NCI-H1417 treated with DMSO at 0.1 percent for 48 hours (cell line): ENCODE data around the gene ANLN.
A peak's percentile ranks its signal among the peaks of the same experiment; 100 is the strongest.

Source experiments
- DNase-seq: peaks from one replicate; lab custom pipeline; 2025; lab: John Stamatoyannopoulos, UW

The ANLN gene

GRCh38 chr7:36409180-36409579, 19.5 kb downstream of the ANLN start:
- no peak for DNase-seq

- DNase-seq, result no peak
These were observed 25.5 kb downstream of the ANLN start for GRCh38 chr7:36415144-36415543.

GRCh38 chr7:36416251-36416650, 26.6 kb downstream of the ANLN start:
- DNase-seq, result no peak

- no peak for DNase-seq
These were observed 30.6 kb downstream of the ANLN start for GRCh38 chr7:36420307-36420706.

GRCh38 chr7:36422072-36422471, 32.4 kb downstream of the ANLN start:
- DNase-seq, result no peak

GRCh38 chr7:36423633-36424032, 34.0 kb downstream of the ANLN start:
- no peak for DNase-seq

GRCh38 chr7:36430186-36430585, 40.5 kb downstream of the ANLN start:
- DNase-seq, result no peak

- DNase-seq, result no peak
These were observed 41.2 kb downstream of the ANLN start for GRCh38 chr7:36430881-36431280.

GRCh38 chr7:36438211-36438610, 48.5 kb downstream of the ANLN start:
- DNase-seq, result no peak

- no peak for DNase-seq
These were observed 50.0 kb downstream of the ANLN start for GRCh38 chr7:36439624-36440023.

GRCh38 chr7:36440880-36441279, 51.2 kb downstream of the ANLN start:
- DNase-seq, result peak; percentile 8

- DNase-seq, result no peak
These were observed 51.8 kb downstream of the ANLN start for GRCh38 chr7:36441344-36442022.

- DNase-seq, result no peak
These were observed 59.2 kb downstream of the ANLN start for GRCh38 chr7:36448781-36449379.

GRCh38 chr7:36449685-36450084, 60.0 kb downstream of the ANLN start:
- no peak for DNase-seq

- DNase-seq, result no peak
These were observed 64.1 kb downstream of the ANLN start for GRCh38 chr7:36453769-36454168.

GRCh38 chr7:36455646-36456045, 66.0 kb downstream of the ANLN start:
- no peak for DNase-seq

GRCh38 chr7:36456138-36456537, 66.5 kb downstream of the ANLN start:
- no peak for DNase-seq

GRCh38 chr7:36456548-36456947, 66.9 kb downstream of the ANLN start:
- DNase-seq, result no peak

GRCh38 chr7:36459236-36459960, 69.7 kb downstream of the ANLN start:
- DNase-seq, result no peak

GRCh38 chr7:36460811-36461429, 71.3 kb downstream of the ANLN start:
- no peak for DNase-seq

- no peak for DNase-seq
These were observed 73.0 kb downstream of the ANLN start for GRCh38 chr7:36462551-36463137.

- no peak for DNase-seq
These were observed 74.6 kb downstream of the ANLN start for GRCh38 chr7:36464271-36464670.
